GM23248 (cell line): Measurements from ENCODE around the gene GNAS-AS1. TPM values are rescaled to one million over a fixed set of nuclear protein-coding genes. Genes with fewer than 3 reads are reported as not detected.

Experiments used
- DNase-seq: peaks from one replicate; pipeline ENCODE4 v3.0.0-alpha.2; 2015
- H2AFZ ChIP-seq: fragments of 200-600 bp; sonication (generic); 2 replicates; pipeline ENCODE4 v1.6.1; 2016; ENCODE audit warnings: antibody characterized with exemption
- H3F3A ChIP-seq: fragments of 200-600 bp; sonication (generic); 2 replicates; pipeline ENCODE4 v1.6.1; 2016; ENCODE audit warnings: mild to moderate bottlenecking, antibody characterized with exemption, mixed run types; ENCODE audit not compliant: insufficient read depth
- H3K27ac ChIP-seq: fragments of 200-600 bp; sonication (generic); 2 replicates; pipeline ENCODE4 v1.5.1; 2016; ENCODE audit warnings: mild to moderate bottlenecking
- H3K27me3 ChIP-seq: fragments of 200-600 bp; sonication (generic); replicated peaks from 2 replicates; pipeline ENCODE4 v1.6.1; 2016; ENCODE audit warnings: mild to moderate bottlenecking; ENCODE audit not compliant: insufficient read depth
- H3K36me3 ChIP-seq: fragments of 200-600 bp; sonication (generic); 2 replicates; pipeline ENCODE4 v1.6.1; 2016; ENCODE audit warnings: low read depth, mild to moderate bottlenecking
- H3K4me1 ChIP-seq: fragments of 200-600 bp; sonication (generic); 2 replicates; pipeline ENCODE4 v1.6.1; 2016; ENCODE audit warnings: mild to moderate bottlenecking; ENCODE audit not compliant: insufficient read depth
- H3K4me2 ChIP-seq: fragments of 200-600 bp; sonication (generic); one replicate; pipeline ENCODE4 v1.6.1; 2016; ENCODE audit warnings: mild to moderate bottlenecking; ENCODE audit not compliant: unreplicated experiment
- H3K4me3 ChIP-seq: fragments of 200-600 bp; sonication (generic); 2 replicates; pipeline ENCODE4 v1.5.1; 2016; ENCODE audit warnings: mild to moderate bottlenecking
- H3K79me2 ChIP-seq: fragments of 200-600 bp; sonication (generic); 2 replicates; pipeline ENCODE4 v1.6.1; 2016; ENCODE audit warnings: mild to moderate bottlenecking; ENCODE audit not compliant: insufficient read depth
- H3K9ac ChIP-seq: fragments of 200-600 bp; sonication (generic); 2 replicates; pipeline ENCODE4 v1.6.1; 2016; ENCODE audit warnings: mild to moderate bottlenecking
- H3K9me2 ChIP-seq: fragments of 200-600 bp; sonication (generic); 2 replicates; pipeline ENCODE4 v1.6.1; 2016; ENCODE audit warnings: mixed run types, mild to moderate bottlenecking, moderate library complexity; ENCODE audit not compliant: insufficient read depth
- H3K9me3 ChIP-seq: fragments of 200-600 bp; sonication (generic); one replicate; pipeline ENCODE4 v1.6.1; 2017; ENCODE audit warnings: low read depth
- H4K20me1 ChIP-seq: fragments of 200-600 bp; sonication (generic); 2 replicates; pipeline ENCODE4 v1.6.0; 2016; ENCODE audit not compliant: insufficient read depth
- EZH2 ChIP-seq: fragments of 200-600 bp; sonication (generic); IDR thresholded peaks from 2 replicates; pipeline ENCODE4 v1.6.1; 2018; ENCODE audit warnings: antibody characterized with exemption, mild to moderate bottlenecking; ENCODE audit not compliant: insufficient read depth, poor library complexity, severe bottlenecking
- EZH2phosphoT487 ChIP-seq: fragments of 200-600 bp; sonication (generic); IDR thresholded peaks from 2 replicates; pipeline ENCODE4 v1.6.1; 2018; ENCODE audit warnings: antibody characterized with exemption, moderate library complexity, mild to moderate bottlenecking, low read depth; ENCODE audit not compliant: insufficient read depth
- WGBS, 2 experiments: methylation state at CpG; one replicate each; pipeline ENCODE4 v1.1.6; 2015 to 2017; ENCODE audit warnings: low lambda C conversion rate in 2 of 2, low coverage in 1 of 2; ENCODE audit errors: missing lambda C conversion rate in 2 of 2; 5-methylcytosine and 5-hydroxymethylcytosine counted together
- in situ Hi-C: fragments of 300-500 bp; cut with MboI; formaldehyde crosslinking; loops from 2 replicates; pipeline ENCODE4 v1.15.0; 2020
- polyA plus RNA-seq: library from polyadenylated mRNA; unstranded; fragments of >200 nt; fragmentation: Nextera tagmentation; extraction: Ambion mirVana; gene quantifications from 2 replicates; pipeline ENCODE4 v1.2.1, GENCODE V29; 2016
- total RNA-seq: library from RNA; depleted of rRNA; stranded (reverse); fragments of >200 nt; shearing (Covaris generic); gene quantifications from 2 replicates; pipeline ENCODE4 v1.2.3, GENCODE V29; 2014

Gene GNAS-AS1
- total and polyA plus RNA-seq, 2 experiments from 2014 or later = 0.97 to 1.0 TPM

DNA sequence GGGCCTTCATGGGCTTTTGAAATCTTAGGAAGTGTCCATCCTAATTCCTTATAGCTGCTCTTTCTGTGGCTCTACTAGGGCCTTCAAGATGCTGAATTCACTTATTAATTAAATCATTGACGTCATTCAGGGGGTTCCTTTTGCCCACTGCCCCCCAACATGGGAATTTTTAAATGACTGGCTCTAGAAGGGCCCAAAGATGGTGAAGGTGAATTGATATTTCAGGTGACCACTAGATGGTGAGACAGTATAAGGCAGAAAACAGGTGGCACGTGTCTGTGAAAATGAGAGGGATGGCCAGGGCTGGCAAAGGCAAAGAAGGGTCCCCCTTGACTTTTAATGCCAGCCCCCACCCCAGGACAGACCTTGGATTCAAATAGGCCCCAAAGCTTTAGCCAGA, 13.6 kb upstream of the GNAS-AS1 start:
- 5% methylated on average over 2 of the region's 2 CpGs for WGBS, 2 experiments
- no peak overlapping the region for H2AFZ ChIP-seq
- no peaks in the 10 kb centered on the region for H3K79me2 ChIP-seq
- no peaks in the 10 kb centered on the region for H3K9me3 ChIP-seq
- H3K36me3 ChIP-seq = no peaks in the 10 kb centered on the region
- peaks cover 10% of the 10 kb centered on the region for H3K4me1 ChIP-seq
- H3K9ac ChIP-seq = no peak overlapping the region
- no peak for TF ChIP-seq EZH2phosphoT487
- TF ChIP-seq EZH2 = no peak
- no peaks in the 10 kb centered on the region for H4K20me1 ChIP-seq
- H3K4me2 ChIP-seq = no peak overlapping the region
- DNase-seq = no peak
- H3K9me2 ChIP-seq = no peaks in the 10 kb centered on the region
- peaks cover 32% of the 10 kb centered on the region for H3K27me3 ChIP-seq
- in situ Hi-C loops = loop anchor here (25.0 kb wide), 1 partner anchor 598 kb away; no protein-coding TSS in a partner anchor
- no peak overlapping the region for H3K4me3 ChIP-seq
- H3K27ac ChIP-seq = no peak overlapping the region
- H3F3A ChIP-seq = peaks cover 15% of the 10 kb centered on the region; the same call in 1 of the 2 replicates

GRCh38 chr20:58863044-58863790, 12.5 kb upstream of the GNAS-AS1 start:
- WGBS, 2 experiments = 70 to 74% methylated on average over 7 of the region's 7 CpGs
- Histone ChIP-seq H3K9ac (no peak overlapping the region), H3K9me2 (no peaks in the 10 kb centered on the region), H3K9me3 (no peaks in the 10 kb centered on the region), H3K79me2 (no peaks in the 10 kb centered on the region), H4K20me1 (no peaks in the 10 kb centered on the region), H3K4me3 (no peak overlapping the region), H3K27ac (no peak overlapping the region), H3F3A (peaks cover 15% of the 10 kb centered on the region; the same call in 1 of the 2 replicates), H2AFZ (no peak overlapping the region), H3K36me3 (no peaks in the 10 kb centered on the region), H3K4me2 (no peak overlapping the region), H3K4me1 (peaks cover 10% of the 10 kb centered on the region), H3K27me3 (peaks cover 43% of the 10 kb centered on the region)
- no peak for DNase-seq
- TF ChIP-seq EZH2 = no peak
- TF ChIP-seq EZH2phosphoT487 = no peak
- in situ Hi-C loops = loop anchor here (25.0 kb wide), 1 partner anchor 599 kb away; no protein-coding TSS in a partner anchor

GRCh38 chr20:58855506-58856389, 5.0 kb upstream of the GNAS-AS1 start:
- Histone ChIP-seq H3K36me3 (no peaks in the 10 kb centered on the region), H2AFZ (no peak overlapping the region), H4K20me1 (no peaks in the 10 kb centered on the region), H3K27ac (no peak overlapping the region), H3K4me1 (peaks cover 3% of the 10 kb centered on the region; the same call in 1 of the 2 replicates), H3F3A (no peaks in the 10 kb centered on the region), H3K9me3 (no peaks in the 10 kb centered on the region), H3K79me2 (no peaks in the 10 kb centered on the region), H3K4me3 (no peak overlapping the region), H3K9ac (no peak overlapping the region), H3K9me2 (no peaks in the 10 kb centered on the region), H3K4me2 (no peak overlapping the region), H3K27me3 (peaks cover 47% of the 10 kb centered on the region)
- DNase-seq = no peak
- in situ Hi-C loops = loop anchor here (25.0 kb wide), 1 partner anchor 607 kb away; no protein-coding TSS in a partner anchor
- no peak for TF ChIP-seq EZH2phosphoT487
- peak; percentile 49 for TF ChIP-seq EZH2
- 42 to 50% methylated on average over 38 to 57 of the region's 57 CpGs for WGBS, 2 experiments
